HG02571 (cell line): ENCODE results near the gene C10orf105.
A peak's percentile ranks its signal among the peaks of the same experiment; 100 is the strongest.

Experiments
- ATAC-seq: cut with Tn5 transposase; IDR thresholded peaks from one replicate; pipeline ENCODE4 v1.9.1; 2021; ENCODE audit warnings: mild to moderate bottlenecking, moderate library complexity; ENCODE audit not compliant: unreplicated experiment

C10orf105 gene

GRCh38 chr10:71703577-71703976 is 16.0 kb downstream of the C10orf105 start:
- no peak for ATAC-seq

DNA sequence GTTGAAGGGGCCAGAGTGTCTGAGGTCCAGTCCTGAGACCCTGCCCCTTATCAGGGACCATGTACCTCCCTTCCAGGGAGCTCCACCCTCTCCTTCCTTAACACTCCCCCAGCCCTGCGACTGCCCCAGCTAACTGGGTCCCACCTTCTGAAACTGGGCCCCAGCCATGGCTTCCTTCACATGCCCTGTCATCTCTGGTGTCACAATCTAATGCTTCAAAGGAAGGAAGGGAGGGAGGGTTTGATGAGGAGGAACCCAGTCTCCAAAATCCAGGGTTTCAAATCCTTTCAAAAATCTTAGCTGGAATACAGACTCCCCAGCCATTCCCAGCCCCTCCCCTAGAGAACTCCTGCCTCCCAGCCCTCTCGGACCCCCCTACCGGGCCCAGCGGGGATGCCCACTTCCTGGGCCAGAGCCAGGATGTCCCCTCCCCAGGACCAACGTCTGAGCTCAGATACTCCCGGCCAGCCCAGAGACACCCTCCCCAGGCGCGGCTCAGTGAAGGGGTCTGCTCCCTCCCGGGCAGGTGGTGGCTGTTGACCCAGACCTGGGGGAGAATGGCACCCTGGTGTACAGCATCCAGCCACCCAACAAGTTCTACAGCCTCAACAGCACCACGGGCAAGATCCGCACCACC is 18.0 kb downstream of the C10orf105 start:
- no peak for ATAC-seq

- no peak for ATAC-seq
These were observed 18.7 kb downstream of the C10orf105 start for GRCh38 chr10:71700731-71701368.

DNA sequence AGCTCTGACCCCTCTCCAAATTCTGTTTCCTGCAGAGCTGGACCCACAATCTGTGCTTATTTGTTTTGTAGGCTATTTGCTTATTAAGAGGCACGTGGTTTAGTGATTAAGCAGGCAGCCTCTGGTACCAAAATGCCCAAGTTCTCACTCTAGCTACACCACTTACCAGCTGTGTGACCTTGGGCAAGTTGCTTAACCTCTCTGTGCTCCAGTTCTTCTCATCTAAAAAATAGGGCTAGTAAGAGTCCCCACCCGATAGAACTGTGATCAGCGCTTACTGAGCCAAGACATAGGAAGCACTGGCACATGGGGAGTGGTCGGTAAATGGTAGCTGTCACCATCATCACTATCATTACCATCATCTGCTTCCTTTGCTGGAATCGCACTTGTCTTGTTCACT is 20.8 kb downstream of the C10orf105 start:
- no peak for ATAC-seq

- no peak for ATAC-seq
These were observed 21.5 kb downstream of the C10orf105 start for GRCh38 chr10:71697938-71698709.

DNA sequence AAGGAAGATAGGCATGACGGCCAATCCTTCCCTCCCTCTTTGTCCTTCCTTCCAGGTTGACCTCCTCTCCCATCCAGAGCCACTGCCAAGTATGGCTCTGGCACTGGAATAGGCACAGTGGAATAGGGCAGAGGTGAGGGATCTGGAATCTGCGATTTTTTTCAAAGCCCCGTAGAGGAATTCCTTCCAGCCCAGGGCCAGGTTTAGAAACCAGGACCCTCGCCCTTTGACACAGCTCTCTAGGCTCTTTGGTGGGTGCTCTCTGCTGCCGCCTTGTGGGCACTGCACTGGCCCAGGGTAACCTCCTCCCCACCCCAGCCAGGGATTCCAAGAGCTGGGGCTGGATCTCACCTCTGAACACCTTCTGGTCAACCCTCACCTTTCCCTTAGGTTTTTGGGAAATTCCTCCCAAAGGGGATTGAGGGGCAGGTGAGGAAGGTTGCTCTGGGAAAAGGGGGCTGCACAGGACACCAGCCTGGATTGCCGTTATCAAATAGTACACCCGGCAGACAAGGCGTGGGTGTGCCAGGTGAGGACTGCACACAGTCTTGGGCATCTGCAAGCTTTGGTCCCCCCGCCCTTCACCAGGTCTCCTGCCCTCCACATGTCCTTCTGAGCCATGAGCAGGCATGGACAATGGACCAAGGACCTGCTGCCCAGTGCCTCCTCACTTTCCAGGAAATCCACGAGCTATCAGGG is 22.8 kb downstream of the C10orf105 start:
- ATAC-seq: no peak

GRCh38 chr10:71695502-71696476 is 23.8 kb downstream of the C10orf105 start:
- ATAC-seq: no peak

GRCh38 chr10:71694567-71694968 is 25.0 kb downstream of the C10orf105 start:
- peak; percentile 84 for ATAC-seq

DNA sequence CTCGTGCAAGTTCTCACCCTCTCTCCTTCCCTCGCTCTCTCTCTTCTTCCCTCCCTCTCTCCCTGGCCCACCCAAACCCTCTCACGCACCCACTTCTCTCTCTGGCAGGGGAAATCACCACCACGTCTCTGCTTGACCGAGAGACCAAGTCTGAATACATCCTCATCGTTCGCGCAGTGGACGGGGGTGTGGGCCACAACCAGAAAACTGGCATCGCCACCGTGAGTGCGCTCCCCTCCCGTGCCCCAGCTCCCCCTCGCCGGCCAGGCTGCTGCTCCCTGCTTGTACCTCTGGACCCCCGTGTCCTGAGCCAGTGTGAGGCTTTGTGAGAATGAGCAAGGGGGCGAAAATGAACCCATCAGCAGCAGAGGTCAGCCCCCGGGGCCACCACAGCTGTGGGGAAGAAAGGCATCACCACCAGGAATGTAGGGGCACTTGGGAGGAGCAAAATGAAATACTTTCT is 25.5 kb downstream of the C10orf105 start:
- peak; percentile 11 for ATAC-seq

- ATAC-seq: no peak
These were observed 26.2 kb downstream of the C10orf105 start for GRCh38 chr10:71693377-71693776.

DNA sequence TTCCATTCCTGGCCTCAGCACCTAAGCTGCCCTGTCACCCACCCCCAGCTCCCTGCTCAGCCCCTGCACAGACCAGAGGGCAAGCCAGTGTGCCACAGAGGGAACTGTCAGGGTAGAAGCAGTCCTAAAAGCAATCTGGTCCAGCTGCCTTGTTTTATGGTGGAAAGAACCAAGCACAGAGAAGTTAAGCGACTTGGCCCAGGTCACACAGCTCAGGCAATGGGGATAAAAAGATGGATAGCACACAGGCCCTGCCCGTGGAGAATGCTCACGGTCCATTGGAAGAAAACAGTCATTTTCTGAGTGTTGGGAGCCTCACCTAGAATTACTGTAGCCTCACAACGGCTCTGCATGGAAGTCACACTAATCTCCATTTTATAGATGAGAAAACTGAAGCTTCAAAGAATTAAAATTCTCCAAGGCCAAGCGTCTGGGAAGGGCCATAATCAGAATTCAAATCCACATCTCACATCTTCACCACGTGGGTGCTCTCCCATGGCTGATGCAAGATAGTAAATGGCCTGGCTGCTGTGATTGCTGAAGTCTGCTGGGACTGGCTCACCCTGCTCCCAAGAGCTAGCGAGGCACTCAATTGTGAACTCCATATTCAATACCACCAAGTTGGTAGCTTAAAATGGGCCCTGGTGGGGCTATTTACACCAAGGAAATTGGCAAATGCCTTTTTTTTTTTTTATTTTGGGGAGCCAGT is 26.8 kb downstream of the C10orf105 start:
- no peak for ATAC-seq

- ATAC-seq: no peak
These were observed 28.2 kb downstream of the C10orf105 start for GRCh38 chr10:71691405-71691804.

DNA sequence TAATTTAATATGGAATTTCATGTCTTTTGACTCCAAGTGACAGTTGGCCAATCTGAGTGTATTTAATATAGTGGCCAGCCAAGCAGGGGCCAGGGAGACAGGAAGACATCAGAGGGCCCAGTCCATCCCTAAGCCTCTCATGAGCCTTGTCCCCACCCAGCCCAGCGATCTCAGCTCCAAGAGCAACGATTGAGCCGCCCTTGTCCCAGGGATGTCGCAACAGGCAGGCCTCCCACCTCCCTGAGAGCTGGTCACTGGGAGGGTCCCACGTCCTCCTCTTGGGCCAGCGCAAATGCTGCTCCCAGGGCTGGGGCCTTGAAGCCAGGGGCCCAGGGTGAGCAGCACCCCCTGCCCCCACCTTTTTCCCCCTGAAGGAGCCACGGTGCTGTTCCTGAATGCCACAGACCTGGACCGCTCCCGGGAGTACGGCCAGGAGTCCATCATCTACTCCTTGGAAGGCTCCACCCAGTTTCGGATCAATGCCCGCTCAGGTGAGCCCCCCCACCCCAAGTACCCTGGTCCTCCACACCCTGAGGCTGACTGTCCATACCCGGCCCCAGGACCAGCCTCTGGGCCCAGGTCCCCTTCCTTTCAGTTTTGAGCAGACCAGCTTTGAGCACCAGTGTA is 29.4 kb downstream of the C10orf105 start:
- ATAC-seq: no peak

GRCh38 chr10:71688256-71688655 is 31.3 kb downstream of the C10orf105 start:
- no peak for ATAC-seq

- ATAC-seq: no peak
These were observed 32.1 kb downstream of the C10orf105 start for GRCh38 chr10:71687480-71687879.

DNA sequence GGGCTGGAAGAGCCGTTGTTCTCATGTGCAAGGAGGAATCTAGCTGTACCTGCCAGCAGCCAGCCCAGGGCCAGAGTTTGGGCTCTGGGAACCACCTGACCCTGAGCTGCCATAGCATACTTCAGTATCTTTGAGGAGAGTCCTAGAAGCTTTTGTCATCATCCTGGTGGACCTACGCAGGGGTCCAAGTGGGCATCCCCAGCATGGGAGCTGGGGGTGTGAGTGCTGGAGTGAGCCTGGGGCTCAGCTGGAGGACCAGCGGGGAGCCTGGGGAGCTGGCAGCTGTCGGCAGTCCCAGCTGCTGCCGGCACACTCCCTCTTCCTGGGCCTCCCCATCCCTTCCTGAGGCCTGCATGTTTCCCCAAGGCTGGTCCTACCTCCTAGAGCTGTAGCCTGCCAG is 32.5 kb downstream of the C10orf105 start:
- ATAC-seq: no peak

GRCh38 chr10:71685554-71686232 is 33.9 kb downstream of the C10orf105 start:
- ATAC-seq: no peak

DNA sequence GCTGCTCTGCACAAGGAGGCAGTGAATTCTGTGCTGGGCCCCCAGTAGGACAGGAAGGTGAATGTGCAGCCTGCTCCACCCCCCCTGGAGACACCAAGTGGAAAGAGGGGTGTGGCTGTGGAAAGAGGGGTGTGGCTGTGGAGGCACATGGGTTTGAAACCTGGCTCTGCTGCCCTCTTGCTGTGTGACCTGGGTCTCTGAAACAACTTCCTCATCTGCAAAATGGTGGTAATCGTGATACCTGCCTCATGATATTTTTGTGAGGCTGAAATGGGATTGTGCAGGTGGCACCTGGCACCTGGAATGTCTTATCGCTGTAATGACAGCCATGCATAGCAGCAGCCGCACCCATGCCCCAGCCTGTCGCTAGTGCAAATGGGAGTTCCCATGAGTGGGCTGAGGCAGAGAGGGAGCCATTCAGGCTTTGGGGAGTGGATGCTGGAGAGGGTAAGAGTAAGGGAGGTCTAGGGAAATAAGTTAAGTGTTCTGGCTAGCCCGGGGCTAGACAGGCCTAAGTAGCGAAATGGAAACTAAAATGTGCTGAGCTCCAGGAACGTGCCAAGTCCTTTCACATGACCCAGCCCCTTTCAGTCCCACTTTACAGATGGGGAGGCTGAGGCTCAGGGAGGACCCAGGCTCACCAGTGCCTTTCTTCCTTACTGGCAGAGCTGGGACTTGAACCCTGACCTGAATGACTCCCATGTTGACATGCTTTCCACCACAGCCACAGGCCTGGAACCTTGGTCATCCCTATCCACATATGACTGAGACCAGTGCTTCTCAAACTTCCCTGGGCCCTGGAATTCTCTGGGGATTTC is 35.0 kb downstream of the C10orf105 start:
- ATAC-seq: no peak
